Effector CD4-positive, alpha-beta T cell (primary cell): Measurements from ENCODE around the gene KLHDC9.

Source experiments
- DNase-seq: peaks from one replicate; pipeline ENCODE4 v3.0.0-alpha.2; 2020

Gene KLHDC9

GRCh38 chr1:161133220-161133740, 35.1 kb downstream of the KLHDC9 start:
- DNase-seq, result no peak

- no peak for DNase-seq
Observed at GRCh38 chr1:161137881-161138280, 39.7 kb downstream of the KLHDC9 start.

GRCh38 chr1:161138431-161138830, 40.3 kb downstream of the KLHDC9 start:
- no peak for DNase-seq

GRCh38 chr1:161139766-161140165, 41.6 kb downstream of the KLHDC9 start:
- peak; percentile 35 for DNase-seq

GRCh38 chr1:161140755-161141400, 42.7 kb downstream of the KLHDC9 start:
- DNase-seq, result no peak

GRCh38 chr1:161145832-161146231, 47.7 kb downstream of the KLHDC9 start:
- no peak for DNase-seq
